GM21390 (cell line): ENCODE measurements around the gene TSPYL1.
"Not testable (repeated sequence)": the region's sequence is repeated elsewhere in the genome, so short reads cannot be mapped to it uniquely, and the experiment has no call there.

Experiments used
- ATAC-seq: cut with Tn5 transposase; IDR thresholded peaks from one replicate; pipeline ENCODE4 v1.9.1; 2021; ENCODE audit not compliant: unreplicated experiment

The TSPYL1 gene

DNA sequence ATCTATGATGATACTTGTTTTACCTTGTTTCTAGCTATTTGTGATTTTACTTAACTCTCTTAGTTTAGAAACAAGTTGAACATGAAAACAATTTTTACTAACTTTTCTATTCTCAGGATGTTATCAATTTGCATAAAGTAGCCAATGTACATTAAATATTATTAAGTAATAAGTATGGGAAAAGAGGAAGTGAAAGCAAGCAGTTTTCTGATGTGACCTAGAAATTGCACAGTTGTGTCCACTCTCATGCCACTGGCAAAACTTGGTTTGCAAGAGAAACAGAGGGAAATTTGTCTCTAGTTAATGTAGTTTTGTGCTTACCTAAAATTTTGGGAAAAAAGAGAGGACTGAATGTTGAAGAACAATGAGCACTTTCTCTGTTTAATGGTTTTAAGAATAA is 19.2 kb upstream of the TSPYL1 start:
- no peak for ATAC-seq

DNA sequence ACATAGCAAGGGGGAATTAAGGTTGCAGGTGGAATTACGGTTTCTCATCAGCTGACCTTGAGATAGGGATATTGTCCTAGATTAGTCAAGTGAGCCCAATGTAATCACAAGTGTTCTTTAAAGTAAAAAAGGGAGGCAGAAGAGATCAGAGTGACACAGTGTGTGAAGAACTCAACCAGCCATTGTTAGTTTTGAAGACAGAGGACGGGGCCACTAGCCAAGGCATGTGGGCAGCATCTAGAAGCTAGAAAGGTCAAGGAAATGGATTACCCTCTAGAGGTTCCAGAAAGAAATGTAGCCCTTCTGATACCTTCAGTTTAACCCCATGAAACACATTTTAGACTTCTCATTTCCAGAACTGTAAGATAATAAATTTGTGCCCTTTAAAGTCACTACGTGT is 18.5 kb upstream of the TSPYL1 start:
- ATAC-seq = no peak

DNA sequence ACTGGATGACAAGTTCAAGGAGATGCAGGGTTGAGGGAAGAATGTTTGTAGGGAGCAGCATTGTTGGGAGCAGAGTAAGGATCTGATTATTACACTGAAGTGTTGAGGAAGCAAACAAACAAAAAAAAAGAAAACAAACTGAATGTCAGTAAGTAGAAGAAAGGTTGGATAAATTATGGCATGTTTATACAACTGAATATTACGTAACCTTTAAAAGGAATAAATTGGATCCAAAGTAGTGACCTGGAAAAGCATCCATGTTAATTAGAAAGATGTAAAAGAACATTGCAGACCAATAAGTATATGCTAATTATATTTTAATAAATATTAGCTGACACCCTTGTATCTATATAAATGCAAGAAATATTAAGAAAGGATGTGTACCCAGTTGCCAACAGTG is 12.8 kb upstream of the TSPYL1 start:
- no peak for ATAC-seq

- ATAC-seq = no peak
Measured at GRCh38 chr6:116291701-116292396, 12.1 kb upstream of the TSPYL1 start.

DNA sequence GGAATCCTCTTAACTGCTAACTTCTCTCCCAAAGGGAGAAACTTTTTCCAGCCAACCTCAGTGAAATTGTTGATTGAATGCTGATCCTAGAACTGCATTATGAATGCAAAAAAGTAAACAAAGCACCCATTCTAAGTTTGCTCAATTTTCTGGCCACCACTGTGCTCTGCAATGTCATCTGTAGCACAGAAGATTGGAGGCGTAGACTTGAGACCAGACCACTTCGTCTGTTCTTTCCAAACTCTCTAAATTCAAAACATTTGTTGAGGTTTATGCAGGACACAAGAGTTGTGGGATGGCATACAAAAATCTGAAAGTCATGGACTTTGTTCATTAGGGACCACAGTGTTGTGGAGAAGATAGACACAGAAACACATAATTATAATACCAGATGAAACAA is 11.1 kb upstream of the TSPYL1 start:
- ATAC-seq = no peak

- ATAC-seq = no peak
Measured at GRCh38 chr6:116289876-116290275, 10.1 kb upstream of the TSPYL1 start.

DNA sequence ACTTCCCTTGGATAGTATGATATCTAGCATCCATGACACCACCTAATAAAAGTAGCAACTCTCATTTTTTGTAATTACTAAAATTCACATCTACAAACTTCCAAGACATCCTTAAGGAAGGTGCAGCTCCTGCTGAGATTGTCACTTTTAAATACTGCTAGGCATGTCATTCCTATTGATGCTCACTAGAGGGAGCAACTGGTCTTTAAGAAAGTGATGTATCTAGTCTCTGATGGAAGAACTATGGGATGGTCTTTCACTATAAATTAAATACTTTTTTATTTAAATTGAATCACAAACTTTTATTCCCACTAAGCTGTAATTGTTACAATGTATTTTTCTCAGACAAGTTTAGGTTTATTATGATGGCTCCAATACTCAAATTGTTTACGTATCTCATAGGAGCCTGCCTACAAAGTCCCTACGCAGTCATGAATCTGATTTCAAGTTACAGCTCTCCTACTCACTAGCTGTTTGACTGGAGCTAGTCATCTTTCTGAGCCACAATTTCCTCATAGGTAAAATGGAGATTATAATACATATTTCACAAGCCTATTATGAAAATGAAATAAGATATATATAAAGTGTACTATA is 8.1 kb upstream of the TSPYL1 start:
- peak; percentile 63 for ATAC-seq

- ATAC-seq = no peak
Measured at GRCh38 chr6:116286773-116287358, 7.1 kb upstream of the TSPYL1 start.

- ATAC-seq = not testable (repeated sequence)
Measured at GRCh38 chr6:116284984-116285383, 5.3 kb upstream of the TSPYL1 start.

DNA sequence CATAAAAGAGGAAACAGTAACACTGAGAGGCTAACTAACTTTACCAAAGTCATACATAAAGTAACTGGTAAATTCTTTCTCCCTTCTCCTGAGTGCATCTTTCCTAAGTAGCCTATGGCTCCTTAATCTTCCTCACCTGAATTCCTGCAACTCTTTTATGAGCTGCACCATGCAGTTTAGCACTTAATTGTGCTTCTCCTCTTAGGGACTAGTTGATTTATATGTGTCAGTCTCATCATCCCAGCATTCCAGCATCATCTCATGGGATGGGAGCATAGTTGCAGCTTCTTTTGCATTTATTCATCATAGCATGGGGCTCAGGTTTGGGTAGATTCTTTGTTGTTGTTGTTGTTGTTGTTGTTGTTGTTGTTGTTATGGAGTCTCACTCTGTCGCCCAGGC is 3.5 kb upstream of the TSPYL1 start:
- no peak for ATAC-seq

- ATAC-seq = no peak
Measured at GRCh38 chr6:116282698-116283097, 3.0 kb upstream of the TSPYL1 start.

GRCh38 chr6:116280933-116281316 is 1.2 kb upstream of the TSPYL1 start:
- ATAC-seq = no peak

GRCh38 chr6:116280161-116280932 is 617 bp upstream of the TSPYL1 start:
- no peak for ATAC-seq

- ATAC-seq = no peak
Measured at GRCh38 chr6:116278854-116279231, 887 bp downstream of the TSPYL1 start.

DNA sequence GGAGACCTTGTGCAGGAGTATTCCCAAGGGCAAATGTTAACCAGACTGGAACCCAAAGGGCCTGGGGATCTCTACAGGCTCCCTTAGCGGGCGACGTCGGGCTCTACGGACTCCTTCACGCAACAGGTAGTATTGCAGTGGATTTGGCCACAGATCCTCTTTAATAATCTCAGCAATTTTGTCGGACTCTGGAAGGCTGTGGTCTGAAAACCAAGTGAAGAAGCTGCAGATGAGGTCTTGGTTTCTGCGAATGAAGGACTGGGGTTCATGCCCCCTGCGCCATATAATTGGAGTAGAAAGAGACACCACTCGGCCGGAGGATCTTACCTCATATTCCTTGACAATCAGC is 1.3 kb downstream of the TSPYL1 start:
- ATAC-seq = no peak

DNA sequence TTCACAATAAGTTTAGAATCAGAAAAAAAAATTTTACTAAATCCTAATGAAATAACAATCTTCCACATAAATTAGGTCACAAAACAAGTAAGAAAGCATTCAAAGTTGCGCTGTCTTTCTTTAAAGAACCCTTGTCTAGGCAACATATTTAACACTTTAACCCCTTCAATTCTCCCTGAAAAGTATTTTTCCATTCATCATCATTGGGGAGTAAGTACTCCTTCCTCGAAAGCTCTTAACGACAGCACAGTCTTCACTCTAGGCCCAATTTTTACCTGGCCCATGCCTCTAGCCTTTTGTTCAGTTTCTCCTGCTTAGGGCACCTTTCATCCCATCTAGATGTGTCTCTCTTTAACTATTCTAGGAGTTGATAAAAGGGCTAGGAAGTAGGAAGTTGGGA is 2.6 kb downstream of the TSPYL1 start:
- no peak for ATAC-seq

DNA sequence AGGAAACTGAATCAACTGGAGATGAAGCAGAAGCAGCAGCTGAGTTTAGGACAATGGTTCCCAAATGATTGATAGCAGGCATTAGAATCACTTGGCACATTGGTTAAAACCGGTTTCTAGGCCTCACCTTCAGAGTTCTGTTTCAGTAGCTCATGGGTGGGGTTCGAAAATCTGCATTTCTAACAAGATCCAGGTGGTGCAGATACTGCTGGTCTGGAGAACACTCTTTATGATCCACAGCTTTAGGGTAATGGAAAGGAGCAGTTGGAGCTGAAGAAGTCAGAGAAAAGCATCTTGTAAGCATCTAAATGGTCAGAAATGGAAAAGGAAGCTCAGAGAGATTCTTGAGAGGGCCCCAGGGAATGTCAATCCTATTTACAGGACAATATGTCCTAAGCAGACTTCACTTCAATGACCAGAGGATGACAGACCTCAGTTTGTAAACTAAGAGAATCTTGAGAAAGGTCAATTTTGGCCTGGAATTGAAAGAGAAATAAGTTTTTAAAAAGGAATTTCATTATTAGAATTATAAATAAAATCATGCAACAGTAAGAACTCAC is 8.5 kb downstream of the TSPYL1 start:
- no peak for ATAC-seq

- peak; percentile 88 for ATAC-seq
Measured at GRCh38 chr6:116268589-116269293, 11.0 kb downstream of the TSPYL1 start.

- peak; percentile 8 for ATAC-seq
Measured at GRCh38 chr6:116267836-116268588, 11.7 kb downstream of the TSPYL1 start.

DNA sequence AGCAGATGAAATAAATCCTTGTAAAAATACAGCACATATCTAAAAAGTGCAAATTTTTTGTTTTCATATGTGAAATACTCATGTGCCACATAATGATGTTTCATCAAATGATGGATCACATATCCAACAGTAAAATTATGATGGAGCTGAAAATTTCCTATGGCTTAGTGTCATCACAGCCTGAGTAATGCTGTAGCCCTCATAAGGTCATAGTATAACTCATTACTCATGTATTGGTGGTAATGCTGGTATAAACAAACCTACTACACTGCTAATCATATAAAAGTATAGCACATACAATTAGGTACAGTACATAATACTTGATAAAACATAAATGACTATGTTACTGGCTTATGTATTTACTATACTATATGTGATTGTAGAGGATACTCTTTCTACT is 12.9 kb downstream of the TSPYL1 start:
- ATAC-seq = no peak
